Activated T-cell treated with anti-CD3 and anti-CD28 coated beads, Interleukin-2, amount 50 U/mL, for 72 hours (primary cell): Measurements from ENCODE around the gene TXNL4A. TPM values are rescaled to one million over a fixed set of nuclear protein-coding genes. Genes with fewer than 3 reads are reported as not detected.

Experiments used
- ATAC-seq, 2 donors: fragments of 150-1000 bp; cut with Tn5 transposase; replicated peaks in 1 of 2; 2 replicates each; pipeline ENCODE4 v1.10.0; 2021; ENCODE audit warnings: moderate library complexity in 2 of 2, mild to moderate bottlenecking in 1 of 2
- DNase-seq, 2 donors: peaks; one replicate each; pipeline ENCODE4 v3.0.0; 2021 to 2022; ENCODE audit warnings: mixed read lengths in 1 of 2
- H3K27ac Mint-ChIP-seq: one replicate; pipeline ENCODE4 v1.8.0; 2022; ENCODE audit warnings: mild to moderate bottlenecking, moderate library complexity, mixed read lengths
- H3K27me3 Mint-ChIP-seq: one replicate; pipeline ENCODE4 v1.8.0; 2022; ENCODE audit warnings: low read depth, mixed read lengths
- H3K36me3 Mint-ChIP-seq, 2 donors: one replicate each; pipeline ENCODE4 v1.8.0; 2022; ENCODE audit warnings: mixed read lengths in 2 of 2, mild to moderate bottlenecking in 1 of 2; ENCODE audit not compliant: insufficient read depth in 2 of 2
- H3K4me1 Mint-ChIP-seq: one replicate; pipeline ENCODE4 v1.8.0; 2022; ENCODE audit warnings: low read depth, mixed read lengths
- H3K4me3 Mint-ChIP-seq, 2 donors: one replicate each; pipeline ENCODE4 v1.8.0; 2022; ENCODE audit warnings: mild to moderate bottlenecking in 2 of 2, mixed read lengths in 2 of 2, moderate library complexity in 2 of 2
- H3K9me3 Mint-ChIP-seq, 2 donors: one replicate each; pipeline ENCODE4 v1.8.0; 2022; ENCODE audit warnings: mixed read lengths in 2 of 2
- total RNA-seq, 2 donors: library from RNA; stranded (reverse); gene quantifications; one replicate each; pipeline ENCODE4 v1.2.3, GENCODE V29; 2022

Gene TXNL4A
- total RNA-seq, 2 donors from 2014 or later: 92.9 to 105 TPM

DNA sequence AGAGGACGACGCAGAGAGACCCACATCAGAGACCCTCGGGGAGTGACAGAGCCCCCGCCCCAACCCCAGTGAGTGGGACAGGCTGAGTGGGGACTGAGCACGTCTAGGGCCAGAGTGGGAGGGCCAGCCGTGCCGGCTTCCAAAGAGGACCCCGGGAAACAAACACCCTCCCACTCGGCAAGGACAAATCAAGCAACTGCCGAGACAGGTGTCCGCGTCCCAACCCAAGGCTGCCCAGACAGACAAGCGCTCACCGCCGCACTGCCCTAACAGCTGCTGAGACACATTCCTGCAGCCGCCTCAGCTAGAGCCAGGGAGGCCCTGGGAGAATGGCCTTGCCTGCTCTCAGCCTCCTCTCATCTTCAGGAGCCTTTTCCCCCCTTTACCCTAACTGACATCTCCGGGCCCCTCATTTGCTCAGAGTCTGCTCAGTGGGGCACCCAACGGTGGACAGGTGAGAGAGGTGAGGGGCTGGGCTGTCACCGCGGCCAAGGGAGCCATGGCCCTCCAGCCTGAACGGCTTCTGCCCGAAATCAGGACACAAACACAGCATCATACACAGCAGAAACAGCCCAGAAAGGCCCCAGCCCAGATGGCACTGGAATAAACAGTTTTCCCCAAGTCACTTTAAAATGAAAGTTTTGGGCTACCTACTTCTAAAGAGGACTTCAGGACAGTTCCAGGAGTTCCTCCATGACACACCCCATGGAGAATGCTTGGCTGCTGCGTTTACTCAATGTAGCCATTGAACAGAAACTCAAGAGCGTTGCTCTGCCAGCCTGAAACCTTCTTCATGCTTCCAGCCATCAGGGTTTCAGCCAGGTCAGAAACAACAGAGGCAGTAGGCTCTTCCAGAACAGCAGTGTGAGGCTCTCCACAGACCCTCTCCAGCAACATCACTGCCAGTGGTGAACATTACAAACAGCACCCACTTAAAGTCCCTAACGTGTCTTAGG, 60.5 kb downstream of the TXNL4A start:
- no peak for ATAC-seq
- H3K4me3 Mint-ChIP-seq: no peak overlapping the region
- H3K4me1 Mint-ChIP-seq: peaks cover 5% of the 10 kb centered on the region
- peaks cover 28 to 36% of the 10 kb centered on the region in 2 donors for H3K36me3 Mint-ChIP-seq
- DNase-seq: no peak
- H3K27me3 Mint-ChIP-seq: no peaks in the 10 kb centered on the region
- H3K27ac Mint-ChIP-seq: no peak overlapping the region
- H3K9me3 Mint-ChIP-seq: peaks cover 14 to 18% of the 10 kb centered on the region in 2 donors

DNA sequence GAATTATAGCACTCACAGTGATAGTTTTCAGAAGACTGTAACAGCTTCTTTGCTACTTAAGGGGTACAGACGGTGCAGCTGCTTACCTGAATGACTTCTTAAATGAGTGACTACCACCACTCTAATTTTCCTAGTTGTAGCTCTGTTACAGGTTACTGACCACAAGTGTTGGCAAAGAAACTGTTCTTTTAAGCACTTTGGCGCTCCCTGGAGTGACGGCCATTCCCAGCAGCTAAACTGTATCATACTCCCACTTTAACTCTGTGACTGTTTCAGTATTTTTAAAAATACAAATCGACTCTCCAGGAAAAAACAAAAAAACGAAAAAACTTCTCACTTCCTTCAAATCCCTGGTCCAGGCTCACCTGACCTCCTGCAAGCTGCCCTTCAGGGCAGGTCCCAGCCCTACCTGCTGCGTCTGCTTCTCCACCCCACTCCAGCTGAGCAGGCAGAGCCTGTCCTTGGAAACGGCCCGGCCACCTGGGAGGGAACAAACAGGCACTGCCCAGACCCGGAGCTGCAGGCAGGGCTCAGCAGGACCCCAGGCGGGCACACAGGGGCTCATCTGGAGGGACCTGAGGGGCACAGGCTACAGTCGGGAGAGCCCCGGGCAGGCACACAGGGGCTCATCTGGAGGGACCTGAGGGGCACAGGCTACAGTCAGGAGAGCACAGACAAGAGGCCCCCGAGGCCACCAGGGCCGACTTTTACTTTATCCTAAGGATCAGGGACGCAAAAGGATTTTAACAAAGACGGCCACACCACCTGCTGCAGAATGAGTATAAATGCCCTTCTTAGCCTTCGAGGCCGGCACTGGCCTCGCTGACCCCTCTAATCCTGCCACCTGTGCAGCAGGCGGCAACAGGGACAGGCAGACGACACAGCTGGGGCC, 61.4 kb downstream of the TXNL4A start:
- DNase-seq: no peak
- no peak overlapping the region for H3K4me3 Mint-ChIP-seq
- H3K27ac Mint-ChIP-seq: no peak overlapping the region
- peaks cover 5% of the 10 kb centered on the region for H3K4me1 Mint-ChIP-seq
- H3K27me3 Mint-ChIP-seq: no peaks in the 10 kb centered on the region
- peaks cover 11 to 12% of the 10 kb centered on the region in 2 donors for H3K9me3 Mint-ChIP-seq
- H3K36me3 Mint-ChIP-seq: peaks cover 21 to 27% of the 10 kb centered on the region in 2 donors
- ATAC-seq: no peak

DNA sequence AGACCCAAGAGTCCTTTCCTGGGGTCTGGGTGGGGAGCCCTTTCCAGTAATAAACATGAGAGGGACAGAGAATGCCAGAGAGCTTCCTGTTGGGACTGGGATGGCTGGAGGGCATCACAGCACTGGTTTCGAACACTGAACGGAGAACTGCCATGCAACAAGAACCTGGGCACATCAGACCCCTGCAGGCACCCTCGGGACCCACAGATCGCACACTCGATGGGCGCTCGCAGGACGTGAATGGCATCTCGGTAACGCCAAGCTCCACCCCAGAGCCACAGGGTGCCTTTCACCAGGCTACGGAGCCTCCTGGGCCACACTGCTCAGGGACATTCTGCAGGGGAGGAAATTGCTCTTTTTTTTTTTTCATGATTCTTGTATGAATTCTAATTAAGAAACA, 62.1 kb downstream of the TXNL4A start:
- H3K4me1 Mint-ChIP-seq: peaks cover 5% of the 10 kb centered on the region
- no peaks in the 10 kb centered on the region for H3K27me3 Mint-ChIP-seq
- no peak overlapping the region for H3K4me3 Mint-ChIP-seq
- H3K27ac Mint-ChIP-seq: no peak overlapping the region
- ATAC-seq (no peak), DNase-seq (no peak)
- H3K36me3 Mint-ChIP-seq: peaks cover 19 to 25% of the 10 kb centered on the region in 2 donors
- H3K9me3 Mint-ChIP-seq: peaks cover 10 to 11% of the 10 kb centered on the region in 2 donors

DNA sequence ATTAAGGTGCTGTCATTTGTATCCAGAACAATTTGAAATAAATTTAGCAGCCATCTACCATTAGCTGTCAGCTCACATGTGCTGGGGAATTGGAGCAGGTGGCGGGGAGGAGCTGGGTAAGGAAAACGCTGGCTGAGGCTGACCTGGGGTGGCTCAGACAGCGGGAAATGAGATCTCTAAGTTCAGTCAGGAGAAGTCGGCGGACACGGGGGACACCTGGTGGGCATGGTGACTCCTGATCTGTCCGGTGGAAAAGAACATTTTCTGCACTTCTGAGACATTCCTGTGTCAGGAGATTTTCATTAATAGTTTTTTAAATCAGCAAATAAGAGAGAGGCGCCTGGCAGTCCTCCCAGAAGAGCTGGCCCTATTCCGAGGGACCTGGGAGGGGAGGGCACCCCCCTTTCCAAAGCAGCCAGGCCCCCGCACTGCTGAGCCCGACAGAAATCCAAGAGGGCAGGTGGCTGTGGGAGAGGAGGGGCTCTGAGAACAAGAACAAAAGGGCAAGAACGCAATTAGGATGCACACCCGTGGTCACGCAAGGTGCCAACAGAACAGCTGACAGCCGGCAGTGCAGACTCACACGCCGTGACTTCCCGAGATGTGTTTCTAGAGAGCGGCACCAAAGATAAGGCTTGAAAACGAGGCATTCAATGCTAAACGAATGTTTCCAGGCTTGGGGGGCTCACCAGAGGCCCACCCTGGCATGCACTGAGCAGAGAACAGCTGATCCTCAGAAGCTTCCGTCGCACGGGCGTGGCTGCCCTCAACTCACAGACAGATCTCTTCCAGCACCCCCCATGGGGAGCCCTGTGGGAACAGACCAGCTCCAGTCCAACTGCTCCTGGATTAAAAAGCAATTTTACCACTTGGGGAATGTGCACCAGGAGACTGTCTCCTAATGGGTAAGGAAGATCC, 63.3 kb downstream of the TXNL4A start:
- no peaks in the 10 kb centered on the region for H3K27me3 Mint-ChIP-seq
- no peak overlapping the region for H3K27ac Mint-ChIP-seq
- peaks cover 16 to 18% of the 10 kb centered on the region in 2 donors for H3K36me3 Mint-ChIP-seq
- DNase-seq: no peak
- H3K9me3 Mint-ChIP-seq: peaks cover 7 to 9% of the 10 kb centered on the region in 2 donors
- H3K4me1 Mint-ChIP-seq: peaks cover 5% of the 10 kb centered on the region
- no peak overlapping the region for H3K4me3 Mint-ChIP-seq
- ATAC-seq: no peak

DNA sequence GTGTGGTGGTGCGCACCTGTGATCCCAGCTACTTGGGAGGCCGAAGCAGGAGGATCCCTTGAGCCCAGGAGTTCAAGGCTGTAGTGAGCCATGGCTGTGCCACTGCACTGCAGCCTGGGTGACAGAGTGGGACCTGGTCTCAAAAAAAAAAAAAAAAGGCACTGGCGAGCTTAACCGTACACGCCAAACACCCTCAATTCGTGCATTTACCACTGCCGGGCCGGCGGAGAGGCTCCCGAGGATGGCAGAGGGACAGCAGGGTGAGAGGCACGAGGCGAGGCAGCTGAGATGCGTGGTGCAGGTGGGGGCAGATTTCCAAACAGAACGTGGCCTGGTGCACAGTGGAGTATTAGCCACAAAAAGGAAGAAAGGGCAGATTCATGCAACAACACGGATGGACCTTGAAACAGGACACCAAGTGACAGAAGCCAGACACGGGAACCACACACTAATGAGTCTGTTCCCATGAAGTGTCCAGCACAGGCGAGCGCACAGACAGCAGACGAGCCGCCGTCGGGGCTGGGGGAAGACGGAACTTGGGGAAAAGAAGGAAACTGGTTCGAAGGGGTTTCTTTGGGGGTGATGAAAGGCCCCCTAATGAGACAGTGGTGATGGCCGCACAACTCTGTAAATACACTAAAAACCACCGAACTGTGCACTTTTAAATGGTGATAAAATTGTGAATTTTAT, 64.3 kb downstream of the TXNL4A start:
- no peak for DNase-seq
- Mint-ChIP-seq H3K9me3 (peaks cover 2% of the 10 kb centered on the region in 2 donors), H3K4me3 (no peak overlapping the region), H3K27ac (no peak overlapping the region), H3K36me3 (peaks cover 8% of the 10 kb centered on the region in 2 donors), H3K27me3 (no peaks in the 10 kb centered on the region), H3K4me1 (peaks cover 5% of the 10 kb centered on the region)
- ATAC-seq: no peak

DNA sequence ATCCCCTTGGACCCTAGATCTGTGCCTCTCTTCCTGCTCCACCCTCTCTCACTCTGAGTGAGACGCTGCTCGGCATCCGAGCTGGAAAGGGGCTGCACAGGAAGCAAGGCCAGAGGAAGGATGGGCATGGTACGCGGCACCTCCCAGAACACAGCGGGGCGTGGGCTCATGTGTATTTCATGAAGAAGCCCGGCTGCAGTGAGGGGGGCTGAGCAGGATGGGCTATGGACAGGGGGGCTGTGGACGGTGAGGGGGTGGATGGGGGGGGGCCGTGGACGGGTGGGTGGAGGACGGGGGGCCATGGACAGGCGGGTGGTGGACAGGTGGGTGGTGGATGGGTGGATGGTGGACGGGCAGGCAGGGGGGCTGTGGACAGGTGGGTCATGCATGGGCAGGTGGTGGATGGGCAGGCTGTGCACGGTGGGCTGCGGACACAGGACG, 65.4 kb downstream of the TXNL4A start:
- peaks cover 3 to 4% of the 10 kb centered on the region in 2 donors for H3K36me3 Mint-ChIP-seq
- no peak overlapping the region for H3K27ac Mint-ChIP-seq
- H3K4me1 Mint-ChIP-seq: no peaks in the 10 kb centered on the region
- no peaks in the 10 kb centered on the region for H3K9me3 Mint-ChIP-seq
- no peak overlapping the region for H3K4me3 Mint-ChIP-seq
- ATAC-seq (no peak), DNase-seq (no peak)
- H3K27me3 Mint-ChIP-seq: no peaks in the 10 kb centered on the region

DNA sequence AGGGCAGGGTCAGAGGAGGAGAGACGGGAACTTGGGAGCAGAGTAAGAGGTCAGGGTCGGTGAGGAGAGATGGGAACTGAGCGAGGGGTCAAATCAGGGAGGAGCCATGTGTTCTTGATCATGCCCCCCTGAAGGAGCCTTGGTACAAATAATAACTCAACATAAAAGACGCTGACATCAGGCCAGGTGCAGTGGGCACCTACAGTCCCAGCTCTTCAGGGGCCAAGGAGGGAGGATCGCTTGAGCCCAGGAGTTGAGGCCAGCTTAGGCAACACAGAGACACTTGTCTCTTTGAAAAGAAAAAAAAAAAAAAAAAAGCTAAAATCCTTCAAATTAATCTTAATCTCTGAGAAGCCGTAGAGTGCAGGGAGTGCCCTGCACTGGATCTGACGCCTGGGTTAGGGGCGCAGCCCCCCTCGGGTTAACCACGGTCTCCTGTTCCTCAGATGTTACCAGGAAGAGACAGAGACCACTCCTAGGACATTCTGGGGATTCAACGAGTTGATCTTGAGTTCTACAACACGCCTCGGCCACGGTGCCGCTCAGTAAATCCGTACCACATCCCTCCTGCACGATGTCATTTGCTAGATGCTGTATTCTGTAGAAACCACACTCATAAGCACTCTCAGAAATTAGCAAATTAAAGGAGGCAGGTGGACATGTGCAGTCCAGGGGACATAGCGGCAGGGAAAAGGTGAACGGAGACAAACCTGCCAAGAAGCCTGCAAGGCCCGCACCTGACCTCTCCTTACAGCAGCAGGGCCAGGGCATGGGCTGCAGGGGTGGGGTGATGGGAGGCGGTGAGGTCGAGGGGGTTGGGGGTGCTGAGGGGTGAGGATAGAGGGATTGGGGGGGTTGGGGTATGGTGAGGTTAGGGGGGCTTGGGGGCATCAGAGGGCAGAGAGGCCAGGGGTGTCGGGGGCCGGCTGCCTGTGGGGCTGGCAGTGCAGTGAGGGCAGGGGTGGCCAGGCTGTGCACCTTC, 66.1 kb downstream of the TXNL4A start:
- no peak overlapping the region for H3K27ac Mint-ChIP-seq

More for the DNA sequence above, 66.1 kb downstream of the TXNL4A start:
- no peaks in the 10 kb centered on the region for H3K9me3 Mint-ChIP-seq
- H3K36me3 Mint-ChIP-seq: peaks cover 3 to 6% of the 10 kb centered on the region in 2 donors
- H3K4me3 Mint-ChIP-seq: no peak overlapping the region
- H3K4me1 Mint-ChIP-seq: no peaks in the 10 kb centered on the region
- DNase-seq (no peak), ATAC-seq (no peak)
- H3K27me3 Mint-ChIP-seq: no peaks in the 10 kb centered on the region

Other genes starting within 250 kb of the TXNL4A start
- not detected for gene KCNG2, start 190.6 kb downstream of the TXNL4A start, total RNA-seq
- 10 to 100 TPM; 35.1 to 40.1 TPM for gene SLC66A2, start 36.9 kb downstream of the TXNL4A start, total RNA-seq
- gene HSBP1L1, start 23.9 kb downstream of the TXNL4A start, total RNA-seq: 10 to 100 TPM; 11.2 to 11.8 TPM
- gene RBFA, start 45.9 kb upstream of the TXNL4A start, total RNA-seq: 10 to 100 TPM; 13.9 to 17.7 TPM
- 10 to 100 TPM; 25.1 to 33.4 TPM for gene ADNP2, start 120.7 kb upstream of the TXNL4A start, total RNA-seq